HG03097 (cell line): Measurements from ENCODE around the gene HEPHL1.
"Not testable (repeated sequence)": the region's sequence is repeated elsewhere in the genome, so short reads cannot be mapped to it uniquely, and the experiment has no call there.

Experiments used
- ATAC-seq: cut with Tn5 transposase; IDR thresholded peaks from one replicate; pipeline ENCODE4 v1.9.1; 2021; ENCODE audit not compliant: unreplicated experiment, low FRiP score

HEPHL1 gene

DNA sequence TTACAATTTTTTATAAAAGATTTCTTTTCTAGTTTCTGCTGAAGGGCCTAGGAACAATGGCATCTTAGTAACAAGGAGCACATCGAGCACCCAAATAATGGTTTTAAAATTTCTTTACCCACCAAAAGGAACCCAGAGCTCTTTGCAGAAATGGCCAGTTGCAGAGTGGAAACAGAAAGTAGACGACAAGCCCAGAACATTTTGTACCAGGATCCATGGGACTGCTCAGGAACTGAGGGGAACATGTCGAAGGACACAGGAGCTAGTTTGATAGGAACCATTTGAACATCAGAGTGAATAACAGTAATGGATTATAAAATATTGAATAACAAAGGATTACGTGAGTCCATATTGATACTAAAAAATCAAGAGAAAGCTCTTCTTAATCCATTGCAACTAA, 124.8 kb downstream of the HEPHL1 start:
- no peak for ATAC-seq

DNA sequence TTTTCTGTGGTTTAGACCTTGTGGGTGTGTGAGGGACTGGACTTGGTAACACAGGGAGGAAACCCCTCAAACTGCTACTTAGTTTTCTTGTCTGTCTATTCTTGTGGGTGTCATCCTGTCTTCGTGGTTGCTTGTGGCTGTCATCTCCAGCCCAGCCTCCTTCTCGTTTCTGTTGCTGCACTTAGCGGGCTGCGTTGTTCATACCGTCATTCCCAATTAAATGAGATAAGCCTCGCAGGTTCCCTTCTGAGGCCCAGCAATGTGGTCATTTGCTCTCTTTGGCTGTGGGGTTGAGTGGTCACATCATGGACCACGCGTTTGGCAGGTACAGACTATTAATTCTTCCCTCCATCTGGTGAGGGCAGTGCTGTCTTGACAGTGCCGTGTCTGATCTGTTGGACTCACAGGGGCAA, 126.3 kb downstream of the HEPHL1 start:
- no peak for ATAC-seq

DNA sequence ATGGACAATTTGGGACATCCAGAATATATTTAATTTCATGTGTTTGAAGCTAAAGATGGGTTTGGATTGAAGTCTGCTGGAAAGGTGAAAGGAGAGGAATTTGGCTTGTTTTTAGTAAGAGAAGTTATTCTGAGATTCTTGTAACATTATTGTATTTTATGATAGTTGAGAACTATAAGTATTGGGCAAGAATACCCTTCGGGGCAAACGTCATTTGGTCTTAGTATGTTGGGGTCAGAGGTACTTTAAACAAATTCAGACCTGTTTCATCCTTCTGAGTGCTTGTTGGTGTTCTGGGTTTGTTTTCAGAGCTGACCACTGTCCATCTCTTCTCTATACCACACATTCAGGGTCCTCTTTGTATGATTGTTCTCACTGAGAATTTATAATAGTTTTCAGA, 127.0 kb downstream of the HEPHL1 start:
- no peak for ATAC-seq

DNA sequence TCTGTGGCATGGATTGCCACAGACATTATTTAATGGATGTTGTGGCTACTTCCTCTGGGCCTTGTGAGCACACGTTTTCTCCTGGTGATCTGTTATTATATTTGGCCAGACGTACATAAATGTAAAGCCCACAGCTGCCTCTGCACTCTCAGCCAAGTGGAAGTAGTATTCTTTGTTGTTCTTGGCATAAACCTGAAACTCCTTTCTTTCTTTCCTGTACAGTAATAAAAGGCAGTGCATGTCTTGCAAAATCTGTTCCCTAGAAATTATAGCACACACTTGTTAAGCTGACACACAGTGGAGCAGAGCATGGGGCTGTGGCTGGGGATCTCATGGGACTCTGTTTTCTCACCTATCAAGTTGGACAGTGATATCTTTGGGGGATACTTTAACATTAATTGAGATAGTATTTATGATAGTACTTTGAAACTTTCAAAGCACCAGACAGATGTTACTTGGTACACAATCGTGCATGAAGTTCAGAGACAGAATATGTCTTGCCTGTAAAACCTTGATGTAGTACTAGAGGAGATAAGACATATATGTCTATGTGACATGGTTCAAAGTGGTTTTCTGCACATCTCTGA, 128.4 kb downstream of the HEPHL1 start:
- ATAC-seq: no peak

DNA sequence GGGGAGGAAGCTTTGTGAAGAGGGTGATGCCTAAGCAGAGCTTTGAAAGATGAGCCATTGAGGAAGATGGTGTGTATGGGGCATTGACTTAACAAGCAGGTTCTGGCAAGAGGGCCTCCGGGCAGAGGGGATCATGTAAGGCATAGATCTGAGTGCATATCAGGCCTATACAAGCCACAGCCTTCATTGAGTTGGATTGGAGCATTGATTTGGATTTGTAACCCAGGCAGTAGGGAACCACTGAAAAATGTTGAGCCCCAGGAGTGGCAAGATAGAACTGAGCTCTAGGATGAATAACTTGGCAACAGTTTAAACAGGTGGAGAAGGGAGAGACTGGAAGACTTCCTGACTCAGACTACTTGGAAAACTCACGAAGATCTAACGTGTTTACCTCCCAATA, 128.9 kb downstream of the HEPHL1 start:
- no peak for ATAC-seq

DNA sequence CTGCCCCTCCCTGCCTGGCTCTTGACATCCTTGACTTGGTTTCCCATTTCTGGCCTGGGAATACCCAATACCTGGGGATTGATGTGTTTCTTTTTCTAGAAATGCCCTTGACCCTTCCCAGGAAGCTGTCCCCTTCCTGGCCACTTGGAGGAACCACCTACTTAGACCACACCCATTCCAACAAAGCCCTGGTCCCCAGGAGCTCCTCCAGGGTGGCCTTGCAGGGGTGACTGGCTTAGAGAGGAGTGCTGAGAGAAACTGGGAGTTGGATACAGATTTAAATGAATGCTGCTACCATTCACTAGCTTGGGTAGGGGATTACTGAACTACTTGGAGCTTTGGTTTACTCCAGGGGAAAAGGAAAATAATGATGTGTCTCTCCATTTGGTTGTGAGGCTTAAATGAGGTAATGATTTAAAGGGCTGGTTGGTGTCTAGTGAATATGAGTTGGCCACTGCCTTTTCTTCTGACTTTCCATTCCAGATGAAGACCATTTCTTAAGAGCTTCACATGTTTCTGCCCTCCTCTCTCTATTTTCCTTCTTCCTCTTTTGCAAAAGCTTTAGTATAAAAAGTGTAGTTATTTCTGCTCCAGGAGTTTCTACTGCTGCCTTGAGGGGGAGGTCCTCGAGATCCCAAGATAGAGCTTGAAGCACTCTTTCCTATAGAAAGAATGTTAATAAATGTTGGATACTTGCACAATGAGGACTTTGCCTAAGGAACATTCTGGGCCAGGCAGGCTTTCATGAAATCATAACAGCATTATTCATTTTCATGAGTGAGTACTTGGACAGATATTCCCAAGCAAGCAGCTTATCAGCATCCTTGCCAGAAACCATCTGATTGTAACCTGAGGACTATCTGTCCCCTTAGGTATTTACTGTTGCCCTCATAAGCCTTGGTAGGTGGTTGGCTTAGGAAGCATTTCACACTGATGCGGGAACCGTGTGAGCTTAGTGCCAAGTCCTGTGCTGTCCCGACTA, 129.8 kb downstream of the HEPHL1 start:
- ATAC-seq: no peak

DNA sequence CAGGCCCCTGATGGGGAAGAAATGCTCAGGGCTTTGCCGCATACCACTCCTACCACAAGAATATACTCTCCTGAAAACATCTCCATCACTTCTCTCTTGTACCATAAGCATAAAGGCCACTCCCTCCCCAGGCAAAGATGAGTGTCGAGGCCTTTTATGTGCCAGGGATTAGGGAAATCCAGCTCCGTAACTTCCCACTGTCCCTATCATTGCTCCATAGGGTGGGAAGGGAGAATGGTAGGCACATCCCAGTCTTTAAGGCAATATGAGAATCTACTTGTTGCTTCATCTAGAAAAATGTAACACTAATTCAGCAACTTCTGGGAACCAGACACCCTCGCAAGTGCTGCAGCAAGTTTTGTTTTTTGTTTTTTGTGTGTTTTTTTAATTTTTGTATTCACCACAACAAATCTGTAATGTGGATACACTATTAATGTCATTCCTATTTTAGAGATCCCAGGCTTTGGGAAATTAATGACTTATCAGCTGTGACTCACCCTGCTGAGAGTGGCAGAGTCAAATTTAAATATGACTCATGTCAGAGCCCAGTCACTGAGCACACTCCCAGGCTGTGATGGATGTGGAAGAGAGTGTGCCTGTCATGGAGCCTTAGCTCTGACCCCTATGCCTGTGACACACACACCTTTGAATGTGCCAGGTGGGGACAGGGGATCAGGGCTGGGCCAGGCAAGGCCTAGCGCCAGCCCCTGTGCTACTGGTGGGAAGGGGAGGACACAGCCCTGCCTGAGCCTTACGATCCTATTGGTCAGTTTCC, 130.9 kb downstream of the HEPHL1 start:
- ATAC-seq: no peak

DNA sequence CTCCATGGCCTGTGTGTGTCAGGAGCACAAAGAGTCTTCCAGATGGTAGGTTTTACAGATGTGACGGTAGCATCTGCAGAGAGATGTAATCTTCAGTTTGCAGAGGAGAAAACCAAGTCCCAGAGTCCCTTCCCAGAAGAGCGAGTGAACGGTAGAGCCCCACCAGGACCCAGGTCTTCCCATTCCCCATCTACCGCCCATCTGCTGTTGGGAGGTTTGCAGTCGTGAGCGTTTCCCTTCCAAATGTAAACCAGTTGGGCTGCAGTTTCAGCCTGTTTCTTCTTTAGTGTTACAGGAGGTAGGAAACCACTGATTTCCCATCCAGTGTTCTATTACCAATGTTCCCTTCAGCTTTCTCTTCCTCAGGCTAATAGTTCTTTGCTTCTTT, 131.5 kb downstream of the HEPHL1 start:
- ATAC-seq: no peak

DNA sequence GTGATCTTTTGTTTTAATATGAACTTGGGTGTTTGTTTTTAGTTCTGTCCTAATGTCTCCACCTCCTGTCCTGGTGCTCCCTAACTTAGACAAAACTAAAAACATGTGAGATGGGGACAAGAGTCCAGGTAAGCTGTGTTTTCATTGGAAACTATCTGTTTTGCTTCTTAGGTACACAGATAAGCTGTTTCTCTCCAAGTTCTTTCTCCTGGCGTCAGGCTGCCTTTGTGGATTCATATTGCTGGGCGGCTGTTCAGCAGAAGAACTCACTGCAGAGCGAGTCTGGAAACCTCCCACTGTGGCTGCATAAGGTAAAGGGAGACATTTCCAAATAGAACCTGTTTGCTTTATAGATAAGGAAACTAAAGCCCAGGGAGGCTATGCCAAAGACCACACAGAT, 132.2 kb downstream of the HEPHL1 start:
- ATAC-seq: no peak

DNA sequence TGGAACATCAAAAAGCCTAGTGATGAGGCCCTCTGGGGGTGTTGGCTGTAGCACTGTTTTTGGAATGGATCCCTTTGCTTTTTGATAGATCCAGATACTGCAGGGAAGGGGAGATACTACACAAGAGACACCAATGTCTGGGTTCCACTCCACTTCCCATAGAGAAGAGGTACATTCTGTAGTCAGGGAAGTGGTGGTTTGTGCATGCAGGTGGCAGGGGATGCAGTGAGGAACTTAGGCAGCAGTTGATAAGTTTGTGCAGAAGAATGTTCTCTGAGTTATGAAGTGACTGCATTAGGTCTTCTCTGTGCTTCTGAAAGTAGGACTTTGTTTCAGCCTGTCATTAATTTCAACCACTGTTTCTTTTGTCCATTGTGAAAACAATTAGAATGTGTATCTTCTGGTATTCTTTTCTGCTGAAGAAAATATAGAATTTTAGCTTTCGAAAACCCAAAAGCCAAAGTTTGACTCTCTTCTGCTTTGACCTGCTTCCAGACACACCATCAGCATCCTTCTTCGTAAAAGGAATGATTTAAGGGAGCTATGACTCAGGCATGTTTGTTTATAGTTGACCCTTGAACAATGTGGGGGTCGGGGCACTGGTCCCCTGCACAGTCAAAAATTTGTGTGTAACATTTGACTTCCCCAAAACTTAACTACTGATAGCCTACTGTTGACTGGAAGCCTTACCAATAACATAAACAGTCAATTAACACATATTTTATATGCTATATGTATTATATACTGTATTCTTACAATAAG, 133.1 kb downstream of the HEPHL1 start:
- ATAC-seq: no peak

DNA sequence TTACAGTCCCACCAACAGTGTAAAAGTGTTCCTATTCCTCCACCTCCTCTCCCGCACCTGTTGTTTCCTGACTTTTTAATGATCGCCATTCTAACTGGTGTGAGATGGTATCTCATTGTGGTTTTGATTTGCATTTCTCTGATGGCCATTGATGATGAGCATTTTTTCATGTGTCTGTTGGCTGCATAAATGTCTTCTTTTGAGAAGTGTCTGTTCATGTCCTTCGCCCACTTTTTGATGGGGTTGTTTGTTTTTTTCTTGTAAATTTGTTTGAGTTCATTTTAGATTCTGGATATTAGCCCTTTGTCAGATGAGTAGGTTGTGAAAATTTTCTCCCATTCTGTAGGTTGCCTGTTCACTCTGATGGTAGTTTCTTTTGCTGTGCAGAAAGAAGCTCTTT, 136.2 kb downstream of the HEPHL1 start:
- ATAC-seq: not testable (repeated sequence)
